Neural cell (in vitro differentiated cells): ENCODE data around the gene LSM3.

ENCODE experiments used
- EP300 ChIP-seq: fragments of 450-650 bp; conservative IDR thresholded peaks from 2 replicates; pipeline ENCODE4 v1.6.1; 2014; ENCODE audit warnings: antibody characterized with exemption, mild to moderate bottlenecking, moderate library complexity; ENCODE audit not compliant: poor library complexity, severe bottlenecking
- EZH2 ChIP-seq: fragments of 200-600, 300-800 bp; shearing (Covaris generic), sonication (generic); IDR thresholded peaks from 2 replicates; pipeline ENCODE4 v1.6.1; 2014; ENCODE audit warnings: antibody characterized with exemption, low read length, borderline replicate concordance, mild to moderate bottlenecking; ENCODE audit not compliant: insufficient read depth, poor library complexity, severe bottlenecking
- MXI1 ChIP-seq: fragments of 450-650 bp; conservative IDR thresholded peaks from 2 replicates; pipeline ENCODE4 v1.6.1; 2014; ENCODE audit warnings: antibody characterized with exemption, mild to moderate bottlenecking; ENCODE audit not compliant: poor library complexity, severe bottlenecking
- POLR2AphosphoS5 ChIP-seq: IDR thresholded peaks from 2 replicates; pipeline ENCODE4 v1.6.1; 2012
- RAD21 ChIP-seq: fragments of 450-650 bp; conservative IDR thresholded peaks from 2 replicates; pipeline ENCODE4 v1.6.1; 2014; ENCODE audit warnings: antibody characterized with exemption, mild to moderate bottlenecking, moderate library complexity
- SMC3 ChIP-seq: fragments of 450-650 bp; conservative IDR thresholded peaks from 2 replicates; pipeline ENCODE4 v1.6.1; 2014; ENCODE audit warnings: antibody characterized with exemption, mild to moderate bottlenecking, moderate library complexity; ENCODE audit not compliant: poor library complexity
- TAF1 ChIP-seq: IDR thresholded peaks from 2 replicates; pipeline ENCODE4 v1.6.1; 2012; ENCODE audit warnings: low read depth
- TF ChIP-seq, protein P1 (sequence below): fragments of 450-650 bp; IDR thresholded peaks from 2 replicates; pipeline ENCODE4 v1.5.1; 2014; ENCODE audit warnings: antibody characterized with exemption, mild to moderate bottlenecking, moderate library complexity; ENCODE audit not compliant: poor library complexity, severe bottlenecking
- TF ChIP-seq, protein P2 (sequence below): IDR thresholded peaks from 2 replicates; pipeline ENCODE4 v1.6.1; 2012; ENCODE audit warnings: borderline replicate concordance

- TF ChIP-seq, protein P1, sequence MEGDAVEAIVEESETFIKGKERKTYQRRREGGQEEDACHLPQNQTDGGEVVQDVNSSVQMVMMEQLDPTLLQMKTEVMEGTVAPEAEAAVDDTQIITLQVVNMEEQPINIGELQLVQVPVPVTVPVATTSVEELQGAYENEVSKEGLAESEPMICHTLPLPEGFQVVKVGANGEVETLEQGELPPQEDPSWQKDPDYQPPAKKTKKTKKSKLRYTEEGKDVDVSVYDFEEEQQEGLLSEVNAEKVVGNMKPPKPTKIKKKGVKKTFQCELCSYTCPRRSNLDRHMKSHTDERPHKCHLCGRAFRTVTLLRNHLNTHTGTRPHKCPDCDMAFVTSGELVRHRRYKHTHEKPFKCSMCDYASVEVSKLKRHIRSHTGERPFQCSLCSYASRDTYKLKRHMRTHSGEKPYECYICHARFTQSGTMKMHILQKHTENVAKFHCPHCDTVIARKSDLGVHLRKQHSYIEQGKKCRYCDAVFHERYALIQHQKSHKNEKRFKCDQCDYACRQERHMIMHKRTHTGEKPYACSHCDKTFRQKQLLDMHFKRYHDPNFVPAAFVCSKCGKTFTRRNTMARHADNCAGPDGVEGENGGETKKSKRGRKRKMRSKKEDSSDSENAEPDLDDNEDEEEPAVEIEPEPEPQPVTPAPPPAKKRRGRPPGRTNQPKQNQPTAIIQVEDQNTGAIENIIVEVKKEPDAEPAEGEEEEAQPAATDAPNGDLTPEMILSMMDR = no peak
- TF ChIP-seq POLR2AphosphoS5 = no peak
- TF ChIP-seq EP300 = no peak
- no peak for TF ChIP-seq EZH2
- TF ChIP-seq MXI1 = no peak
- no peak for TF ChIP-seq TAF1
- TF ChIP-seq SMC3 = no peak
- TF ChIP-seq RAD21 = no peak
- TF ChIP-seq, protein P2, sequence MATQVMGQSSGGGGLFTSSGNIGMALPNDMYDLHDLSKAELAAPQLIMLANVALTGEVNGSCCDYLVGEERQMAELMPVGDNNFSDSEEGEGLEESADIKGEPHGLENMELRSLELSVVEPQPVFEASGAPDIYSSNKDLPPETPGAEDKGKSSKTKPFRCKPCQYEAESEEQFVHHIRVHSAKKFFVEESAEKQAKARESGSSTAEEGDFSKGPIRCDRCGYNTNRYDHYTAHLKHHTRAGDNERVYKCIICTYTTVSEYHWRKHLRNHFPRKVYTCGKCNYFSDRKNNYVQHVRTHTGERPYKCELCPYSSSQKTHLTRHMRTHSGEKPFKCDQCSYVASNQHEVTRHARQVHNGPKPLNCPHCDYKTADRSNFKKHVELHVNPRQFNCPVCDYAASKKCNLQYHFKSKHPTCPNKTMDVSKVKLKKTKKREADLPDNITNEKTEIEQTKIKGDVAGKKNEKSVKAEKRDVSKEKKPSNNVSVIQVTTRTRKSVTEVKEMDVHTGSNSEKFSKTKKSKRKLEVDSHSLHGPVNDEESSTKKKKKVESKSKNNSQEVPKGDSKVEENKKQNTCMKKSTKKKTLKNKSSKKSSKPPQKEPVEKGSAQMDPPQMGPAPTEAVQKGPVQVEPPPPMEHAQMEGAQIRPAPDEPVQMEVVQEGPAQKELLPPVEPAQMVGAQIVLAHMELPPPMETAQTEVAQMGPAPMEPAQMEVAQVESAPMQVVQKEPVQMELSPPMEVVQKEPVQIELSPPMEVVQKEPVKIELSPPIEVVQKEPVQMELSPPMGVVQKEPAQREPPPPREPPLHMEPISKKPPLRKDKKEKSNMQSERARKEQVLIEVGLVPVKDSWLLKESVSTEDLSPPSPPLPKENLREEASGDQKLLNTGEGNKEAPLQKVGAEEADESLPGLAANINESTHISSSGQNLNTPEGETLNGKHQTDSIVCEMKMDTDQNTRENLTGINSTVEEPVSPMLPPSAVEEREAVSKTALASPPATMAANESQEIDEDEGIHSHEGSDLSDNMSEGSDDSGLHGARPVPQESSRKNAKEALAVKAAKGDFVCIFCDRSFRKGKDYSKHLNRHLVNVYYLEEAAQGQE = no peak
These were observed 32.4 kb downstream of the LSM3 start for GRCh38 chr3:14210843-14211594.
